ENCODE measurements around the gene SLC44A5. TPM values are rescaled to one million over a fixed set of nuclear protein-coding genes. Genes with fewer than 3 reads are reported as not detected.

Gene SLC44A5
- total RNA-seq, 1 experiment from 2014 or later, result 0.18 TPM

DNA sequence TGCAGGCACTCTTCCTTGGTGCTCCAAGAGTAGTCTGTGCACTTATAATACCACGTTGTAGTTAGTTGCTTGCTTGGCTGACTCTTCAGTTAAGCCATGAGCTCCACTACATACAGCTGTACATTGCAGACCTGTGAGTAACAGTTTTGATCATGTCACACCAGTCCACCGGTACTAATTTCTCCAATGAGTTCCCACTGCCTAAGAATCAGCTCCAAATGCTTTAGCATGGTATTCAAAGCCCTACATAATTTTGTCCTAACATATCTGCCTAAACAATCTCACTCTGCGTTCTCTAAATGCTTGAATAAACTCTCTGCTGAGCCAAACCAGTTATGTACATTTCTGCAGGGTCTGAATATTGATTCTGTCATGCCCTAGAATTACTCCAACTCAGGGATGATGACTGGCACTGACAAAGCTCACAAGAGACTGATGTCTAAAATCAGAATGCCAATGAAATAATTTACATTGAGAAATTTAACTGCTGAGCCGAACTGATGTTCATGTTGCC lies 276.0 kb downstream of the SLC44A5 start:
- in situ Hi-C loops (cut with HindIII; ENCODE audit: low pct_unique_long_range_greater_than_20kb, low sequenced_read_pairs), result no loop called here

DNA sequence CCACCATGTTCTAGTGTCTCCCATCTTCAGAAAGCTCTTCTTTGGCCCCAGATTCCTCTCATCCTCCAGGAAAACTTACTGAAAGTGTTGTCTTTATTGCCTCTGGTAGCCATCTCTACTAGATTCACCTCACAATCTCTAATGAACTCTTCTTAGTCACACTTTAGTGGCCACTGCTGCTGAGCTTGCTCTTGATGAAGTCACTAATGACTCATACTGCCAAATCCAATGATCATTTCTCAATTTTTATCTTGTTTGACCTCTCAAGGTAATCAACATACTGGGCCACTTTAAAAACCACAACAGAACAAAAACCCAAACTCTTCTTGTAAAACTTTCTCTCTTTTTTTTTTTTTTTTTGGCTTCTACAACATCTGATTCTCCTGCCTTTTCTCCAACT lies 280.3 kb downstream of the SLC44A5 start:
- in situ Hi-C loops (cut with HindIII; ENCODE audit: low pct_unique_long_range_greater_than_20kb, low sequenced_read_pairs), result no loop called here
- no peak for DNase-seq (ENCODE audit: low read depth, low spot score)

More for the DNA sequence above, 276.0 kb downstream of the SLC44A5 start:
- Histone ChIP-seq H3K4me3 (ENCODE audit: low read depth in 2 of 2, low read length in 2 of 2) (no peak overlapping the region), H3K9me3 (ENCODE audit: control insufficient read depth, insufficient read depth, low read depth, low read length) (no peaks in the 10 kb centered on the region), H3K36me3 (ENCODE audit: control insufficient read depth, insufficient read depth, low read length) (no peaks in the 10 kb centered on the region), H3K27me3 (ENCODE audit: control insufficient read depth, insufficient read depth, low read length) (no peaks in the 10 kb centered on the region), H3K27ac (ENCODE audit: low read length) (no peak overlapping the region), H3K4me1 (ENCODE audit: control insufficient read depth, insufficient read depth, low read length) (no peaks in the 10 kb centered on the region)
- no peak for DNase-seq (ENCODE audit: low read depth, low spot score)
- intact Hi-C loops (cut with micrococcal nuclease; ENCODE audit: unreplicated experiment), result no loop called here
- ChIA-PET CTCF (no interaction called here), POLR2A (no interaction called here)
- no peak for ATAC-seq
- no TSS peak for BruUV-seq (replicated peaks)
- TF ChIP-seq SIN3A (IDR thresholded peaks at IDR 0.05; ENCODE audit: borderline replicate concordance, insufficient read depth, low read depth, low read length) (no peak), POLR2AphosphoS5 (IDR thresholded peaks at IDR 0.05; ENCODE audit: low read depth, low read length) (no peak)

More for the DNA sequence above, 280.3 kb downstream of the SLC44A5 start:
- Histone ChIP-seq H3K4me3 (ENCODE audit: low read depth in 2 of 2, low read length in 2 of 2) (no peak overlapping the region), H3K9me3 (ENCODE audit: control insufficient read depth, insufficient read depth, low read depth, low read length) (no peaks in the 10 kb centered on the region), H3K27me3 (ENCODE audit: control insufficient read depth, insufficient read depth, low read length) (no peaks in the 10 kb centered on the region), H3K27ac (ENCODE audit: low read length) (no peak overlapping the region), H3K36me3 (ENCODE audit: control insufficient read depth, insufficient read depth, low read length) (no peaks in the 10 kb centered on the region), H3K4me1 (ENCODE audit: control insufficient read depth, insufficient read depth, low read length) (no peaks in the 10 kb centered on the region)
- ChIA-PET CTCF (no interaction called here), POLR2A (no interaction called here)
- no TSS peak for BruUV-seq (replicated peaks)
- intact Hi-C loops (cut with micrococcal nuclease; ENCODE audit: unreplicated experiment), result no loop called here
- TF ChIP-seq POLR2AphosphoS5 (IDR thresholded peaks at IDR 0.05; ENCODE audit: low read depth, low read length), result no peak
- TF ChIP-seq, protein P1, sequence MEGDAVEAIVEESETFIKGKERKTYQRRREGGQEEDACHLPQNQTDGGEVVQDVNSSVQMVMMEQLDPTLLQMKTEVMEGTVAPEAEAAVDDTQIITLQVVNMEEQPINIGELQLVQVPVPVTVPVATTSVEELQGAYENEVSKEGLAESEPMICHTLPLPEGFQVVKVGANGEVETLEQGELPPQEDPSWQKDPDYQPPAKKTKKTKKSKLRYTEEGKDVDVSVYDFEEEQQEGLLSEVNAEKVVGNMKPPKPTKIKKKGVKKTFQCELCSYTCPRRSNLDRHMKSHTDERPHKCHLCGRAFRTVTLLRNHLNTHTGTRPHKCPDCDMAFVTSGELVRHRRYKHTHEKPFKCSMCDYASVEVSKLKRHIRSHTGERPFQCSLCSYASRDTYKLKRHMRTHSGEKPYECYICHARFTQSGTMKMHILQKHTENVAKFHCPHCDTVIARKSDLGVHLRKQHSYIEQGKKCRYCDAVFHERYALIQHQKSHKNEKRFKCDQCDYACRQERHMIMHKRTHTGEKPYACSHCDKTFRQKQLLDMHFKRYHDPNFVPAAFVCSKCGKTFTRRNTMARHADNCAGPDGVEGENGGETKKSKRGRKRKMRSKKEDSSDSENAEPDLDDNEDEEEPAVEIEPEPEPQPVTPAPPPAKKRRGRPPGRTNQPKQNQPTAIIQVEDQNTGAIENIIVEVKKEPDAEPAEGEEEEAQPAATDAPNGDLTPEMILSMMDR (IDR thresholded peaks at IDR 0.05), result no peak
- TF ChIP-seq SIN3A (IDR thresholded peaks at IDR 0.05; ENCODE audit: borderline replicate concordance, insufficient read depth, low read depth, low read length), result no peak
- no peak for TF ChIP-seq TCF7L2 (IDR thresholded peaks at IDR 0.05; ENCODE audit: low read depth, low read length)
- TF ChIP-seq, protein P2, sequence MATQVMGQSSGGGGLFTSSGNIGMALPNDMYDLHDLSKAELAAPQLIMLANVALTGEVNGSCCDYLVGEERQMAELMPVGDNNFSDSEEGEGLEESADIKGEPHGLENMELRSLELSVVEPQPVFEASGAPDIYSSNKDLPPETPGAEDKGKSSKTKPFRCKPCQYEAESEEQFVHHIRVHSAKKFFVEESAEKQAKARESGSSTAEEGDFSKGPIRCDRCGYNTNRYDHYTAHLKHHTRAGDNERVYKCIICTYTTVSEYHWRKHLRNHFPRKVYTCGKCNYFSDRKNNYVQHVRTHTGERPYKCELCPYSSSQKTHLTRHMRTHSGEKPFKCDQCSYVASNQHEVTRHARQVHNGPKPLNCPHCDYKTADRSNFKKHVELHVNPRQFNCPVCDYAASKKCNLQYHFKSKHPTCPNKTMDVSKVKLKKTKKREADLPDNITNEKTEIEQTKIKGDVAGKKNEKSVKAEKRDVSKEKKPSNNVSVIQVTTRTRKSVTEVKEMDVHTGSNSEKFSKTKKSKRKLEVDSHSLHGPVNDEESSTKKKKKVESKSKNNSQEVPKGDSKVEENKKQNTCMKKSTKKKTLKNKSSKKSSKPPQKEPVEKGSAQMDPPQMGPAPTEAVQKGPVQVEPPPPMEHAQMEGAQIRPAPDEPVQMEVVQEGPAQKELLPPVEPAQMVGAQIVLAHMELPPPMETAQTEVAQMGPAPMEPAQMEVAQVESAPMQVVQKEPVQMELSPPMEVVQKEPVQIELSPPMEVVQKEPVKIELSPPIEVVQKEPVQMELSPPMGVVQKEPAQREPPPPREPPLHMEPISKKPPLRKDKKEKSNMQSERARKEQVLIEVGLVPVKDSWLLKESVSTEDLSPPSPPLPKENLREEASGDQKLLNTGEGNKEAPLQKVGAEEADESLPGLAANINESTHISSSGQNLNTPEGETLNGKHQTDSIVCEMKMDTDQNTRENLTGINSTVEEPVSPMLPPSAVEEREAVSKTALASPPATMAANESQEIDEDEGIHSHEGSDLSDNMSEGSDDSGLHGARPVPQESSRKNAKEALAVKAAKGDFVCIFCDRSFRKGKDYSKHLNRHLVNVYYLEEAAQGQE (IDR thresholded peaks at IDR 0.05; ENCODE audit: insufficient read depth in 1 of 2, low read depth in 2 of 2, low read length in 1 of 2), result no peak
- no peak for ATAC-seq

Data from Panc1 (cell line).